NCI-H1092 (cell line): ENCODE data around the gene ORC2.
"Not testable (repeated sequence)": the region's sequence is repeated elsewhere in the genome, so short reads cannot be mapped to it uniquely, and the experiment has no call there.

Experiments
- DNase-seq: peaks from one replicate; lab custom pipeline; 2025; lab: John Stamatoyannopoulos, UW

ORC2 gene

GRCh38 chr2:200963124-200963917, at the start of gene ORC2:
Gene ORC2, minus strand, starts transcription at chr2:200963660. Its CDS starts 5,537 bp downstream, at chr2:200958123.
- peak; percentile 87 for DNase-seq

DNA sequence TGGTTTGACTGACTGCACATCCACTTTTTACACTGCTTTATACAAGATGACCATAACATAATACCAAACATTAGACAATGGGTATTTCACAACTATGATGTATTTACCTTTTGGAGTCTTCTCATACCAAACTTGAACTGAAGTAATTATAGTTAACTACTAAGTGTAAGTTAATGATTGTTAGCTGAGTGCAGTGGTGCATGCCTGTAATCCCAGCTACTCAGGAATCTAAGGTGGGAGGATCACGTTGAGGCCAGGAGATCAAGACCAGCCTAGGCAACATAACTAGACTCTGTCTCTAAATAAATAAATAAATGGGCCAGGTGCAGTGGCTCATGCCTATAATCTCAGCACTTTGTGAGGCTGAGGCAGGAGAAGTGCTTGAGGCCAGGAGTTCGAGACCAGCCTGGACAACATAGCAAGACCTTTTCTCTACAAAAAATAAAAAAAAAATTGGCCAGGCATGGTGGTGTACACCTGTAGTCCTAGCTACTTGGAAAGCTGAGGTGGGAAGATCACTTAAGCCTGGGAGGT, 44.9 kb upstream of the ORC2 start:
- DNase-seq = no peak

GRCh38 chr2:201007584-201007998, 44.1 kb upstream of the ORC2 start:
- no peak for DNase-seq

DNA sequence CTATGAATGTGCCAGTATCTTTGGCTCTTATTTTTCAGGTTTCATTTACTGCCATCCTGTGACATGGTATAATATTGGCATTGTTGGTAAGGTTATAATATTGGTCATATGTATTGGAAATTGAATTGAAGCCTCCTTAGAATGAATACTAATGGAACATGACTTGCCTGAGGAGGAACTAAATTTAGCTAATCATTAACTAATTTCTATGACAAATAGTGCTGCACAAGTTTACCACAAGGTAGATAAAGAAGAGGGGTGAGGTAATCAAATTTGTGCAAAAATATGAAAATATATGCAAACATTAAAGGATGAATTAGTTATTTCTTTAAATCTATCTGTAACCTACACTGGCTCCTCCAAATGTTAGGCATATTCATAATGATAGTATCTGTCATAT, 43.2 kb upstream of the ORC2 start:
- no peak for DNase-seq

DNA sequence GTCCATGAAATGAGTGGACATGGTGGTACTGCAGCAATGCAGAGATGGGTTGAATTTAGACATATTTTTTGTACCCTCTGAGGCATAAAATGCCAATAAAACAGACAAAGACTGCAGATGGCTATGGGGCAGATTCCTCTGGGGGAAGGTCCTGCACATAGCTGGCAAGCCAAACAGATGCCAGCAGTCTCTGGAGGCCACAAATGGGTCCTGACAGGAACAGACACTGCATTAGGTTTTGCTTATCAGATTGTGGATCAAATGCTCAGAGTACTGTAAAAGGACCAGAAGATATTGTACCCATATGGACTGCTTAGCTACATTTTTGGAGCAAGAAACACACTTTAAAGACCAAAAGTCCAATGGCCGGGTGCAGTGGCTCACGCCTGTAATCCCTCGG, 40.9 kb upstream of the ORC2 start:
- no peak for DNase-seq

- no peak for DNase-seq
Observed at GRCh38 chr2:200993097-200993496, 29.6 kb upstream of the ORC2 start.

DNA sequence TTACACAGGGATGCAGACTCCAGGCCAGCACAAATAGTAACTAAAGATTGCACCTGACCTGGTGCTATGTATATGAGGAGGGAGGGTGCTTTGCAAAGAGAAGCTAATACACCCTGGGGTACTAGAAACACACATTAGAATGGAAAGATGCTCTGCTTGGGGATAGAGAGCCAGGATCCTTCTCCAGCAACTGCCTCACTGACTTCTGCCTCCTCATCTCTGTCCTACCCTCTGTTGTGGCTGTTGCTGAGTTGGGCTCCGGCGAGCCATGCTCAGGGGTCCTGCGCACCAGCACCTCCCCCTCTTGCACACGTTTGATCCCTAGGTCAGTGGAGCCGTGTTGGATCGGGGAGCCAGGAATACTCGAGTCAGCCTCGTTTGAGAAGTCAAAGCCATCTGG, 23.7 kb upstream of the ORC2 start:
- DNase-seq = no peak

GRCh38 chr2:200985799-200986198, 22.3 kb upstream of the ORC2 start:
- no peak for DNase-seq

DNA sequence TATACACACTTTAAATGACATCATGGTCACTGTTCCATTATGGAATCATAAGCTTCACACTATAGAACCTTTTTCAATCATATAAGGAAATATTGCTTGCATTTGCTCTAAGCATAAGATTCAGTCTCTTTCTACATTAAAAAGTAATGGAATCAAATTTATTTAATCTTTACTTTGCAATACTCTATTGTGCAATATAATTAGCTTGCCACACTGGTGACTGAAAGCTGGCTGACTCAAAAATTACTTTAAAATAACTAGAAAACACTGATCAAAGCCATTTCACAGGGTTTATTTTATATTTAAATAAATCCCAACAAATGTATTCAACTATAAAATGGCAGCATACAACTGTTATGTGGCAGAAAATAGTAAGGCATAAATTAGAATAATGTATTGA, 13.2 kb upstream of the ORC2 start:
- DNase-seq = no peak

DNA sequence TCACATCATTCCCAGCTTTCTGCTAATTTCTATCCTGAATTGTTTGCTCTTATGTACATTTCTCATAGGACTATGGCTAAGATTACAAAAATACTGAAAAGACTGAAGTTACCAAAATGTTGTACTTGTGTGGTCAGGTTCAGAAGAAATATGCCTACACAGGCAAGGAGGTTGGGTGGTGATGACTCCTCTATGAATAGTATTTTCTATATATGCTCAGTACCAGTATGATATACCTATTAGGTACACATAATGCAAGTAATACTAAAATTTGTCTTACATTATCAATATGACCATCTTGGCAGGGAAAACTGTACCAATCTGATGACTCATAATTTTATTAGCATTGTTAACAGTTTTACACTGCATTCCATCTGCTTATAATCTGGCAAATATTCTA, 12.2 kb upstream of the ORC2 start:
- DNase-seq = no peak

DNA sequence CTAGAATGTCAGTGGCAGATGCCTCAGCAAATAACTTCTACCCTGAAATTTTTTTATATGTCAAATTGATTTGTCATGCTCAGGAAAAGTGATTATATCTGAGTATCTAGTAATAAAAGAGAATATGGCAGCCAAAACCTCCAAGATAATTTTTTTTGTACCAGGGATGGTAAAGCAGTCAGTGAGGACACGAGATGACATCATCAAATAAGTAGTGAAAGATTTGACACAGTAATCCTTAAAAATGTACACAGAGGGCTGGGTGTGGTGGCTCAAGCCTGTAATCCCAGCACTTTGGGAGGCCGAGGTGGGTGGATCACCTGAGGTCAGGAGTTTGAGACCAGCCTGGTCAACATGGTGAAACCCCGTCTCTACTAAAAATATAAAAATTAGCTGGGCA, 6.6 kb upstream of the ORC2 start:
- not testable (repeated sequence) for DNase-seq

- DNase-seq = no peak
Observed at GRCh38 chr2:200968735-200969134, 5.3 kb upstream of the ORC2 start.

- no peak for DNase-seq
Observed at GRCh38 chr2:200968162-200968561, 4.7 kb upstream of the ORC2 start.

- no peak for DNase-seq
Observed at GRCh38 chr2:200966770-200967169, 3.3 kb upstream of the ORC2 start.

DNA sequence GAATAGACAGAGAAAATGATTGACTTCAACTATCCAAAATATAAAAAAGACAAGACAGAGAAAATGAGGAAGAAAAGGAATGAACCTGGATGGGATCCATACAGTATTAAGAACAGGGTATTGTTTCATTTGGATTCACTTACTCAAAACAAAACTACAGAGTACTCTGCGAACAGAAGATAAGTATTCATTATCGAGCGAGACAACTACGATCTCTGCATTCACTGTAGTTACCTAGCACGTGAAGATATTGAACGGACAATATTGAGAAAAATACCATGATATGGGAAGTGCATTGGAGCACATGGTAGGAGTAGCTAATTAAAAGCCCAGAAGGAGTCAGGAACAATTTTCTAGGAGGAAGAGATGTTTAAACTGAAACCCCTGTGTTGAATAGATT, 1.0 kb upstream of the ORC2 start:
- no peak for DNase-seq

- DNase-seq = not testable (repeated sequence)
Observed at GRCh38 chr2:200963918-200964252, 425 bp upstream of the ORC2 start.

DNA sequence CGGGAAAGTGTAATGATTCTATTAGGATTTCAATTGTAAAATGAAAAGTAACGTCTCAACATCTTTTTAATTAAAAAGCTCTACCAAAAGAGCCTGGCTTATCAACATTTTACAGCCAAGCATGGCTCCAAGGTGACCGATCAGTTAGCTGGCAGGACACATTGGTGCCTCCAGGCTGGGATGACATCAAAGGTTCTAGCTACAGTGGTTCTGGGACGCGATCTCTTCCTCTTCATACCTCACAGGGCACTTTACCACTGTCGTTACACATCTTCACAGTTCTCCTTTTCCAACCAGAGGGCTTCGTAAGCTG, 693 bp downstream of the ORC2 start:
- DNase-seq = no peak

GRCh38 chr2:200961674-200962073, 1.8 kb downstream of the ORC2 start:
- no peak for DNase-seq

- no peak for DNase-seq
Observed at GRCh38 chr2:200950378-200950777, 13.1 kb downstream of the ORC2 start.

- no peak for DNase-seq
Observed at GRCh38 chr2:200945395-200945729, 18.1 kb downstream of the ORC2 start.

- DNase-seq = no peak
Observed at GRCh38 chr2:200944467-200945394, 18.7 kb downstream of the ORC2 start.

GRCh38 chr2:200943527-200944105, 19.8 kb downstream of the ORC2 start:
- DNase-seq = no peak

DNA sequence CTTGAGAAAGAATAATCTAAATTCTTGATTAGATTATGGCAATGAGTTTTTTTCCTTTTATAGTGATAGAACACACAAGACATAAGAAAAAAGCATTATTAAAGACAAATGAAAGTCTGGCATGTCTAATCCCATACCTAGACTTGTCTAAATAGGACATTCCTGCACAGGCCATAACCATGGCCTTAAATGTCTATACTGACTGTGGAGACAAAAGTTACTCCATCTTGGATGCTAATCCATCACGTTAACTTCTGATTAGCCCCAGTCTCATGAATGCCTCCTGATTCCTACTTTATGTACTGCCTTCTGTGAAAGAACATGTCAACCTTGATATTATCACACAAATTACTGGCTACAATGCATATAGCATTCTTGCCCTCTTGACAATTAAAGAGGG, 23.6 kb downstream of the ORC2 start:
- no peak for DNase-seq
